Measurements from ENCODE around the gene DHCR7.
"Not testable (repeated sequence)": the region's sequence is repeated elsewhere in the genome, so short reads cannot be mapped to it uniquely, and the experiment has no call there.

Gene DHCR7

DNA sequence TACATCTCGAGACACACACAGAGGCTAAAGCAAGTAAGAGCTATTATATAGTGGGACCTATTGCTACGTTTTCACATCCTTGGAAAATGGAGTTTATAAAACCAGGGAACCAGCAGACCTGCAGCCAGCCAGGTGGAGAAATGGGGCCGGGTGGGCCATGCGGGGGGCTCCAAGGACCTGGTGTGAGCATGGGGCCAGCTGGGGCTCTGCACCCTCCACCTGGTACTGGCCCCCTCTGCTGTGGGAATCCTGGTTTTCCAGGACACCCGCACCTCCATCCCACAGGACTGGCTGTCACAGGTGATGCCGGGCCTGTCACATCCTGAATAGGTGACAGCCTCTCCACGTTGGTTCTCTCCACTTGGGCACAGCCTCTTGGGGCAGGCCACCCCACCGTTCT, 11.3 kb downstream of the DHCR7 start:
- no peak for DNase-seq

DNA sequence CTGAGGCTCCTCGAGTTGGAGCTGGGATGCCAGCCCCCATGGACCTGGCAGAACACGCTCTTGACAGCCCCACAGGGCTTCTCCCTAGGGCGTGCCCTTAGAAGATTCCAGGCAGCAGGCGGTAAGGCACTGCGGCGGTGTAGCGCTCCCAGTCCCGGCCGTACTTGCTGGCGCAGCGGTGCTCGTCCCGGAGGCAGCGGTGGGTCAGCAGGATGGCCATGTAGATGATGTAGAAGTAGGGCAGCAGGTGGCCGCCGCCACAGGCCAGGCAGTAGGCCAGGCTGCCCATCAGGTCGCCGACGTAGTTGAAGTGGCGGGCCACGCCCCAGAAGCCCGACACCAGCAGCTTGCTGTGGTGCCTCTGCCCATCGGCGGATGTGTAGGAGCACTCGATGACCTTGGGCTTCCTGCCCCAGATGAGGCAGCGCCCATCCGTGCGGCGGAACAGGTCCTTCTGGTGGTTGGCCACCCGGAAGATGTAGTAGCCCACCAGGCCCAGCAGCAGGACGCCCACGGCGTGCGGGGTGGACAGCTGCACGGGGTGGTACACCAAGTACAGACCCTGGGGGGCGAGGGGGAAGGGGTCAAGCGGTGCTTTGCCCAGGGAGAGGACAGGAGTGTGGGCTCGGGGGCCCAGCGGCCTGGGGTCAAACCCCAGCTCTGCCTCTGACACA, 12.8 kb downstream of the DHCR7 start:
- DNase-seq, result no peak

DNA sequence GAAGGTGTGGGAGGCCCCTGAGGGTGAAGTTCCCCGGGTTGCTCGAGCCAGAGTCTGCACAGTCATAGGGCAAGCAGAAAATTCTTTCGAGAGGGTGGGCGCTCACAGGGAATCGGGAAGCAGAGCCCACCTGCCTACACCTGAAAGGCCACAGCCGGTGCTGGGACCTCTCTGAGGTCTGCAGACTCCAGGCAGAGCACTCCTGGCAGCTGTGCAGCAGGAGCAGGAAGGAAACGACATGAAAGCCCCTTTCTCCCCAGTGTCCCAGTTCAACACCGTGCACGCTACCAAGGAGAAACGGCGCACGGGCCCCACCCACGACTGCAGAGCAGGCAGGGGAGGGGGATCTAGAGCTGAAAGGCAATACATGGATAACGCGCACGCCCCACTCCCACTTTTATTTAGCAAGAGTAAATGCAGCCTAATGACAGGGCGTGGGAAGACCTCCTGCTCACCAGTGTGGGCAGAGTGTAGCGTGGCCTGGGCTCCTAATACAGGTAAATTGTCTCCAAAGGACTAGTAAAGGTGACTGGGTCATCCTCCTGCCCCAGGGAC, 13.5 kb downstream of the DHCR7 start:
- DNase-seq, result no peak

DNA sequence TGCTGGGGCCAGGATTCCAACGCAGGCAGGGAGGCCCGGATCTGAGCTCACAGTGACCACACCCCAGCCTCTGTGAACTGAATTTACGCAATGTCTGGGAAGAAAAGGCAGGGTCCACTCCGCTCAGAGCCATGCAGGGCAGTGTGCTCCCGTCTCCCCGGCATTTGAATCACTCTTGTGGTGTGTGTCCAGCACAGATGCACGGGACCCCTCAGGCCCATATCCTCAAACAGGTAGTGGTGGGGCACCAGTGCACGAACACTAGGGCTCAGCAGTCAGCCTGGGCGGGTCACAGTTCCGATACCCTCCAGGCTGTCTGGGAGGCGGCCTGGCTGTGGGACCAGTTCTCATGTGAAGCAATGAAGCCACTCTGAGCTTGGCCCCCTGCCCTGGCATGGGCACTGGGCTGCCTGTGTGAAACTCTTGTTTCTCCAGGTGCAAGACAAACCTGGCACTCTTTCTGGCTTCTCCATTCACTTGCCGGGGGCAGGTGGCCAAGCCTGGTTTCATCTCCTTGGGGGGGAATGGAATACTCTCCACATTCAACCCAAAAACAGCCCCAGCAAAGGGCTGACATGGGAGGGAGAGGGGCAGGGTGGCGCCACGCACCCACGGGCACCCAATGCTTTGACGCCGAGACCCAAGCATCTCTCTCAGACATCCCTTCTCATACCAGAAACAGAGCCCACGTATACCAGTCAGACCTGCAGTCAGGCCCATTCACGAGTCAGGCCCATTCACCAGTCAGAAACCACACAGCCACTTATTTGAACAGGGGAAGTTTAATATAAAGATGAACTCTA, 14.3 kb downstream of the DHCR7 start:
- DNase-seq, result no peak

DNA sequence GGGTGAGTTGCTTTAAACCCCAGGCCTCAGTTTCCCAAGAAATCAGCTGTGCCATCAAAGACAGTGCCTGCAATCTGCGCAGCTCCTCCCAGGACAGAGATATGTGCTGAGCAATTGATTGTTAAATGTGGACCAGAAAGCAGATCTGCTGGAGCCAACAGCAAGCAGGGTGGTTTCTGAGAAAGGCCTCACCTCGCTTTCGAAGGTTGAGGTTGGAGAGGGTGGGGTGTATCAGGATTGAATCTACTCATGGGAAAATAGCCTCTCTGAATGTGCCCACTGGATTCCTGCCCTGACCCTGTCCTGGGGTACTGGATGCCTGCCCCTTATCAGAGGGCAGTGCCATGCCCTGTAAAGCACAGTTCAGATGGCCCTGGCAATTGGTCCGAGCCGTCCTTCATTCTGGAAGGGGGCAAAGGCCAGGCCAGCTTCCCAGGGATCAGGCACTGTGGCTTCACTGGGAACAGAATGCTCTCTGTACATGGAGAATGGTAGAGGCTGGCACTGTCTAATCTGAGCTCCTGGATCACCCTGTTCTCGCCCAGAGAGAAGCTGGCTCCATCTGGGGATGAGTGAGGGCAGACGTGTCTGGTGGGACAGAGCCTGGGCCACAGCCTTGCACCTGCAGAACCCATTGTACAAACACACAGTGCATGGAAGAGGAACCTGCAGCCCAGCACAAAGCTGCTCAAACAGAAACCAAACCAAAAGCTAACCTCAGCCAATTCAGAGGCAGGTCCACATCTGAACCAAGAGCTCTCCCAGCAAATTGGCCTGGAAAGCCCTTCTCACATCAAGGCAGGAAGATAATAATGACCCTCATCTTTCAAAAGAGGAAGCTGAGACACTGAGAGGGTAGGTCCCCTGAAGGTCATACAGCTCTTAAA, 15.2 kb downstream of the DHCR7 start:
- DNase-seq, result no peak

DNA sequence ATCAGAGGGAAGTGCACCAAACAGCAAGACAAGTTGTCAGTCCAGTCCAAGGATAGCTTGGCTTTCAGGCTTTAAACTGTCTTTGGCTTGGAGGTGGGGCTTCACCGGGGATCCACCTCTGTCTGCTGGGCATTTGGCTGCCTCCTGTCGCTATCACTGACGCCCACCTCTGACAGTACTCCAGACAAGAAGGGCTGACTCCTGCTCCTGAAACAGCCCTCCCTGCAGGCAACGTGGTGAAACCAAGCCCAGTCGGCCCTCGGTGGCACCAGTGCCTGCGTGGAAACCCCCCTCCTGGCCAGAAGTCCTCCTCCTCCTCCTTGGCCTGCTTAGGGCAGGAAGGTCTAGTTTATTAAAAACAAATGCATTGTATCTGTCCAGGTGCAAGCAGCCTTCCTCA, 16.9 kb downstream of the DHCR7 start:
- no peak for DNase-seq

DNA sequence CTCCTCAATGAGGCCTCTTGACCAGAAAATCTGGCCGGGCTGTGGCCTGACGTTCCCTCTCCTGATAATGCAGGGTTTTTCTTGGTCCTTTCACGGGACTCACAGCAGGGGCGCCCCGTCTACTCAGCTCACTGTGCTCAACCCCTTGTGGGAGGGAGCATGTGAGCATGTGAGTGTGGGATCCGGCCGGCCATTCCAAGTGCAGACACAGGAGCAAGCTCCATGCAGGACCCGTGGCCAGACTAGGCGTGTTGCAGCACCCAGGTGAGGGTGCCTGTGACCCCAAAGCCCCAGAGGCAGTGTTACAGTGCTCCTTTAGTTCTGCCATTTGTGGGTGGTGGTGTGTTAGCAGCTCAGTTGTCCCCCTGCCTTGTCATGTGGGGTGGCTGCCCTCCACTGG, 18.0 kb downstream of the DHCR7 start:
- DNase-seq, result no peak

DNA sequence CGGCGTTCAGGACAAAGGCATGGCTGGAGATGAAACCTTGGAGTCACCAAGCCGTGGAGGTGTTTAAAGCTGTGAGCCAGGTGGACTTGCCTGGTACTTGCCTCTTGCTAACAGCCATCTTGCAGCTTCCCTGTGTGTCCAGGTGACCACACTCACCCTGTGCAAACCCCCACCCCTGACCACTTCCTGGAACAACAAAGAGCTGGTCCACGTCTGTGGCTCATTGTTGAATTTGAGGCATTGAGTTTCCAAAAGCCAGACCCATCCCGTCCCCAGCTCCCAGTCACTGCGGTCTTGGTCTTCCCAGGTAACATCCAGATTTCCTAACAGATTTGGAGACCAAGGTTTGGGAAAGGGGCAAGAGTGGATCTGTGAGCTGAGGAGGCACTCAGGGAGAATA, 18.5 kb downstream of the DHCR7 start:
- DNase-seq, result no peak

DNA sequence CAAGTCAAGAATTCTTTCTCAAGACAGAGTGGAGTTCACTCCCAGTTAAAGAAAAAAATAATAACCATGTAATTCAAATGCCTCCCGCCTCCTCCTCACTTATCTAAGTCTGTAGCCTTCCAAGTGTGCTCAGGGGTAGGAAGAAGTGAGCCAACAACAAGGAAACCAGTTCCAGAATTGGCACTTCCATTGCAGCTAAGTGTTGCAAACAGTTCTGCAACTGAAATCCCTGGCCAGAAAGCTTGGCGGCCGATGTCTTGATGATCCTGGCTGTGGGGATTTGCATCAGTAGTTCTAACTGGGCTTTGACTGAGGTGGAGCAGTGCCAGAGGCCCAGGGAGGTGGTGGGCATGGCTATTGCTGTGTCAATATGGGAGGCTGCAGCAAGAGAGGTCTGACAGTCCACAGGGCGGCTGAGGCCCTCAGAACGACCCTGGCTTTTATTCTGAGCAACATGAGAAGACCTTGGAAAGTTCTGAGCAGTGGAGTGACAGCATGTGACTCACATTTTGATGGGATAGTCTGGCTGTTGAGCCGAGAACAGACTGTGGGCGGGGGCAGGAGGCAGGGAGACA, 19.2 kb downstream of the DHCR7 start:
- no peak for DNase-seq

DNA sequence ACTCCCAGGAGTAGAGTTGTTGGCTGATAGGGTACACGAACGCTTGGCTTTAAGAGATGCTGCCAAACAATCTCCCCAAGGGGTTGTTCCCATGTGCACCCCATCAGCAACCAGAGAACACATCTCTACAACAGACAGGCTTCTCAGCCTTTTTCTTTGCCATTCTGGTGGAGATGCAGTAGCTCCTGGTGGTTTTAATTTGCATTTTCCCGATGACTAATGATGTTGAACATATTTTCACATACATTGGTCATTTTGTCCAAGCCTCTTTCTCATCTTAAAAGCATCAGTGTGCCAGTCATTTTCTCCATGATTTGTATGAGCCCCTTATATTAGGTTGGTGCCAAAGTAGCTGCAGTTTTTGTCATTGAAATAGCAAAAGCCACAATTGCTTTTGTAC, 21.8 kb downstream of the DHCR7 start:
- DNase-seq, result no peak

DNA sequence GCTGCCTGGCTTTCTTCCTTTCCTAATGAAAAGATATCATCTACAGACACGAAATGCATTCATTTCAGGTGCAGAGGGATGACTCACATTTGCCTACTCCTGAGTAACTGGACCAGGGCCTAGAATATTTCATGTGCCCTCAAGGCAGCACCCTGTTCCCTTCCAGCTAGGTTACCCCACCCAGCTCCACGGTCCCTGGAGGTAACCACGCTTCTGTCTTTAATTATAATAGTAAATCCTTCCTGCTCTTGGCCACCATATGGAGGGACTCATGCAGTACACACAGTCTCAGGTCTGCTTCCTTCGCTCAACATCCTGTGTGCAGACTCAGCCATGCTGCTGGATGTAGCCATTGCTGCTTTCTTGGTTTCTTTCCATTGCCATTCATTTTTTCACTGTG, 22.3 kb downstream of the DHCR7 start:
- DNase-seq, result peak in 1 of 2 experiments; percentile 36

DNA sequence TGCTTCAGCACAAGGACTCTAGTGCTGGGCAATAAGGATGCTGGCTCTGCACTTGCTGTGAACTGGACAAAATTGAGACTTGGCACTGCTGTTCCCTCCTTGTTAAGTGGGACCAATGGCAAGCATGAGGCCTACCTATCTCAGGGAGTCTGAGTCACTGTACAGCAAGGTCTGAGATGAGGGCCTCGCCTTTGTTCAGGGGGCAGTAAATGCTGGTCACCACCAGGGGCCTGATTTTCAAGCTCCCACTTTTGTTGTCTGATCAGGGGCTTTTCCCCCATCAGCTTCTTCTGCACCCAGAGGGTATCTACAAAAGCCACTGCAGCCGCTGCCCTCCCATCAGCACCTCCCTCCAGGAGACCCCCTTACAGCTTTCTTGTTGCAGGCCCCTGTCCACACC, 22.8 kb downstream of the DHCR7 start:
- no peak for DNase-seq

DNA sequence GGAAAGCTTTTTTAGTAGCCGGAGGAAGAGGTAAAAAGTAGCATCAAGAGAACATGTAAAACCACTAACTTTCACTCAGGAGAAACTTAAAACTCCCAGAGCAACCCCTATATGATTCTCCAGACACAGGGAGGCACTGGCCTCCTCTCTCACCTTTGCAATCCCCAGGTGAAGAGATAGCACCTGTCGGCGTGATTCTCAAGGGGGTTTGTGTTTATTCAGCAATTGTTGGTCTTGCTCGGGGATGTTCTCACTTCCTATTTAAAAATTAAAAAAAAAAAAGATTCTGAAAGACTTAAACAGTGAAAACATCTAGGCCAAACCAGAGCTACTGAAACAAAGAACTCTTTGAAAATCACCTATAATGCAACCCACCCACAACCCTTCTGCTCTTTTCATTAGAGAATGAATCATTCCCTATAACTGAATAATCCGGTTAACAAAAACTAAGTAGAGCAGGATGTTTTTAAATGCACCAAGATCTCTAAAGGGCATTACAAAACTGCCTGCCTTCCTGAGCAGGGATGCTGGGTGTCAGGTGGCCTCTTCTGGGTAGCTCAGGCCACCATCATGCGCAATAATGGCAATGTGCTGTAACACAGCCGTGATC, 24.9 kb downstream of the DHCR7 start:
- no peak for DNase-seq

DNA sequence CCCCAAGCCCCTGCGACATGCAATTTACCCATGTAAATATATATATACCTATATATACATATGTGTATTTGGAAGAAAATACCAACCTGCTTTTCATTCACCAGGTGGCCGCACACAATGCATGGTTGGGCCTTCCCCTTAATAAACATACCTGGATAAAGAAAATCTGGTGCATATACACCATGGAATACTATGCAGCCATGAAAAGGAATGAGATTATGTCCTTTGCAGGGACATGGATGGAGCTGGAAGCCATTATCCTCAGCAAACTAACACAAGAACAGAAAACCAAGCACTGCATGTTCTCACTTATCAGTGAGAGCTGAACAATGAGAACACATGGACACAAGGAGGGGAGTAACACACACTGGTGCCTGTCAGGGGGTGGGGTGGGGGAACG, 25.9 kb downstream of the DHCR7 start:
- DNase-seq, result not testable (repeated sequence)

DNA sequence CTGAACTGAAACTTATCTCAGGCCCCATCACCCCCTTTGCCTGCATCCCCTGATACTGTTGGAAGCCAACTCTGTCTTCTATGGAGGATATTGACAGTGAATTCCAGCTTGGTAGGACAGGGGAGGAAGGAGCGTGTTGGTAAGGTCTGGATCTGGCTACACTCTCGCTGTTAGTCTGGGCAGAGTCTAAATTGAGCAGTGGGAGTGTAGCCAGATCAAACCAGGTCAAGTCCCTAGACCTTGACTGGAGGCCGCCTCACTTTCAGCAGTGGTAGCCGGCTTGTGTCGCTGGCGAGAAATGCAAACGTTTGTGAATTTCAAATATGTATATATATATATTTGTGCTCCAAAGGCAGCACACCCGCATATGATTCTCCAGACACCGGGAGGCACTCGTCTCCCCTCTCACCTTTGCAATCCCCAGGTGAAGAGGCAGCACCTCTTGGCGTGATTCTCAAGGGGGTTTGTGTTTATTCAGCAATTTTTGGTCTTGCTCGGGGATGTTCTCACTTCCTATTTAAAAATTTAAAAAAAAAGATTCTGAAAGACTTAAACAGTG, 26.7 kb downstream of the DHCR7 start:
- no peak for DNase-seq

DNA sequence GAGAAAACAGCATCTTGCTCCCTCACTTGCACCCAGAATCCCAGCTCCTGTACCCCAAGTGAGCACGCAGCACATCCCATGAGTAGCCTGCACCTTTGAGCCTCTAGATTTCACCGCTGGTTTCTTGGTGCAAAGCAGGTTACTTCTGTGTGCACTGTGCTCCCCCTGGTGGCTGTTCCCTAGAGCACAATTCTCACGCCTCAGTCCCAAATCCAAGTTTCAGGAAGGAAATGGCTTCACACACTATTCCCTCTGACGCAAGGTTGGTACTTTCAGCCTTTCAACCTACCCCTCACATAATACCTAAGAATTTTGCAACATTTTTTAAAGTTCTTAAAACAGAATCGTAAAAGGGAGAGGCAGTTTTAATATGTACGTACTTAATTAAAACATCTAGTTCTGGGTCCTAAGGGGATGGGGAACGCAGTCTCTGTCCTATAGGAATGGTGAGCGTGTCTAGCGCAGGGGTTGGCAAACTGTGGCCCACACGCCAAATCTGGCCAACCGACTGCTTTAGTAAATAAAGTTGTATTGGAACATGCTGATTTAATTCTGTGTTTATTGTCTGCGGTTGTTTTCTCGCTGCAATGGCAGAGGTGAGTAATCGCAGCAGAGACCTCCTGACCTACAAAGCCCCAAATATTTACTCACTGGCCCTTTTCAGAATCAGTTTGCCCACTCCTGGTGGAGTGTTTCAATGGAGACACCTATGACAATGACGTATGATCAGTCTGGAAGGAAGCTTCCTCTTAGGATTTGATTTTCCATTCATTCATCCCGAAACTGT, 27.5 kb downstream of the DHCR7 start:
- DNase-seq, result peak; percentile 19 to 65

DNA sequence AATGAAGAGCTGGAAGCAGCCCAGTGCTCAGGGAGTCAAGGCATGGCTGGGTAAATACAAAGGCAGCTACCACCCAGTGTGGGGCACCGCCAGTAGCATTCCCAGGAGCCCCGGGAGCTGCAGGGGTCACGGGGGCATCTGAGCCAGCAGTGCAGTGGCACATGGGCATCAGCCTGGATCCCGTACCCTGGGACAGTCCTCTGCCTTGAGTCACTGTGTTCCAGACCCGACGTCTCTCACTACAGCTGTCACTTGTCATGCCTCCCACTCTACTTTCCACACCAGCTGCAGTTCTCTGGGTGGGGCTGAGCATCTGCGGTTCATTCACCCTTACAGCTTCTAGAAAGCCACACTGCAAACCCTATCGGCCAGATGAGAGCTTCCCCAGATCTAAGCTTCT, 29.6 kb downstream of the DHCR7 start:
- peak; percentile 66 to 75 for DNase-seq

DNA sequence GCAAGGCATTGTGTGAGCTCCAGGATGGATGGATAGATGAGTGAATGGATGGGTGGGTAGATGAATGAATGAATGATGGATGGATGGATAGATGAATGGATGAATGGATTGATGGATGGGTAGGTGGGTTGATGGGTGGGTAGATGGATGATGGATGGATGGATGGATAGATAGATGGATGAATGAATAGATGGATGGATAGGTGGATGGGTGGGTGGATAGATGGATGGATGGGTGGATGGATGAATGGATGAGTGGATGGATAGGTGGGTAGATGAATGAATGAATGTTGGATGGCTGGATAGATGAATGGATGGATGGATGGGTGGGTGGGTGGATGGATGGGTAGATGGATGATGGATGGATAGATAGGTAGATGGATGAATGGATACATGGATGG, 33.5 kb downstream of the DHCR7 start:
- DNase-seq, result no peak

DNA sequence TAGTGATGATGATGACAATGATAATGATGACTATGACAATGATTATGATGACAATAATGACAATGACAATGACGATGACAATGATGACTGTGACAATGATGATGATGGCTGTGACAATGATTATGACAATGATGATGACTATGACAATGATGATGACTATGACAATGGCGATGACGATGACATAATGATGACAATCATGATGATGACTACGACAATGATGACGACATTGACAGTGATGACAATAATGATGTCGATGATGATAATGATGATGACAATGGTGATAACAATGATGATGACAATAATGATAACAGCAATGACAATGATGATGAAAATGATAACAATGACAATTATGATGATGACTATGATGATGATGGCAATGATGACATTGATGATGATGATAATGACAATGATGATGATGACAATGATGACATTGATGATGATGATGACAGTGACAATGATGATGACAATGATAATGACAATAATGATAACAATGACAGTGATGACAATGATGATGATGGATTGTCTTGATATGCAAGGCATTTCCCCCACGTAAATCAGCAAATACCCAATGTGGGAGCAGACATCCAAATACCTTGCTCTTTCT, 37.7 kb downstream of the DHCR7 start:
- no peak for DNase-seq

DNA sequence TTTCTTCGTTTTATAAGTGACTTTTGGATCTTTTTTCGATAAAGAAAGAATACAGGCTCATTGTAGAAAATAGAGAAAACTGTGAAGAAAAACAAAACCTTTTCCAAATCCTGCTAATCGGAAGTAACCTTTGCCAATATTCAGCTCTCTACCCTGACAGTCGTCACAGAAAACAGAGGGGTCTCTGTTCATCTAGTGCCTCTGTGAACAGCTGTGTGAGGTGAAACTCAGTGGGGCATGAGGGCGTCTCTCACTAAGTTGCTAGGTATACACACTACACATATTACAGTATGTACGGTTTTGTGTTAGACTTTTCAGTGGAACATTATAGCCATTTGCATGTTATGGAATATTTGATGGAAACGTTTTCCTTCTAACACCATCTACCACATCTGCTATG, 39.4 kb downstream of the DHCR7 start:
- no peak for DNase-seq

DNA sequence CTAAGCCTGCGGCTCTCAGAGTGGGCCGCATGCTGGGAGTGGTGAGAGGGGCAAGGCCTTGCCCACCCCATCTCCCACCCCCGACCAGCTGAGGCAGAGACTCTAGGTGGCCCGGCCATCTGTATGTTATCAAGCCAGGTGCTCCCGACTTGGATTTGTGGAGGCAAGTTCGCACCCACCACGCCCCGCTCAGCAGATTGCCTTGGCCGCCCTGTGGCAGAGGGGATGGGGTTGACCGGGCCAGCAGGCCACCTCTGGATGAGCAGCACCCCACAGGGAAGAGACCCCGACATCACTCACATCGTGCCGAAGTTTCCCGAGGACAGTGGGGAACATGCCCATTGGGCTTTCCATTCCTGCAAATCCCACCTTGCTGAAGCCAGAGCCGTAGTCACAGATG, 40.8 kb downstream of the DHCR7 start:
- no peak for DNase-seq
